GM18526 (cell line): ENCODE results near the gene MYOZ1.

Experiments
- POLR2A ChIP-seq: IDR thresholded peaks from 3 replicates; pipeline ENCODE4 v1.6.1; 2011; ENCODE audit not compliant: insufficient read length; ENCODE audit errors: extremely low read depth

Gene MYOZ1

DNA sequence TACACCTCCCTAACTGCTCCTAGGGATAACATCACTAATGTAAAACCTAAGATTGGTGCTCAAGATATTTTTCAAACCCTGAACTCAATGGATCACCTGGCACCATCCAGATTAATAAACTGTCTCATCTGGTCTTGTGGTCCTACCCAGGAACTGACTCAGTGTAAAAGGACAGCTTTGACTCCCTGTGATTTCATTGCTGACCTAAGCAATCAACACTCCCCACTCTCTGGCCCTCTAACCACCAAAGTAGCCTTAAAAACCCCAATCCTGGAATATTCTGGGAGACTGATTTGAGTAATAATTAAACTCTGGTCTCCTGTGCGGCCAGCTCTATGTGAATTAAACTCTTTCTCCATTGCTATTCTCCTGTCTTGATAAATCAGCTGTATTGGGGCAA is 43.9 kb downstream of the MYOZ1 start:
- TF ChIP-seq POLR2A, result no peak

DNA sequence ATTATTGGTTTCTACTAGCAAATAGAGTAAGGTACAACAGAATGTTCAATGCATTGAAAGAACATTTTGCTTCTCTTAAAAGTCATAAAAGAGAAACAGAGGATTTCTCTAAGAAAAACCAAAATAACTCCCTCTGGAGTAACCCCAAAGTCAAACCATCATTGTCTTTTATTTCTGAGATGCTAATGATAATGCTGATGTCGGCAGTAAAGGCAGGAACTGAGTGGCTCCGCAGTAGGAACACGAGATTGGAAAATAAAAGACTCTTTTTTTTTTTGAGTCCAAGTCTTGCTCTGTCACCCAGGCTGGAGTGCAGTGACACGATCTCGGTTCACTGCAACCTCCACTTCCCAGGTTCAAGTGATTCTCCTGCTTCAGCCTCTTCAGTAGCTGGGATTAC is 47.5 kb downstream of the MYOZ1 start:
- no peak for TF ChIP-seq POLR2A

DNA sequence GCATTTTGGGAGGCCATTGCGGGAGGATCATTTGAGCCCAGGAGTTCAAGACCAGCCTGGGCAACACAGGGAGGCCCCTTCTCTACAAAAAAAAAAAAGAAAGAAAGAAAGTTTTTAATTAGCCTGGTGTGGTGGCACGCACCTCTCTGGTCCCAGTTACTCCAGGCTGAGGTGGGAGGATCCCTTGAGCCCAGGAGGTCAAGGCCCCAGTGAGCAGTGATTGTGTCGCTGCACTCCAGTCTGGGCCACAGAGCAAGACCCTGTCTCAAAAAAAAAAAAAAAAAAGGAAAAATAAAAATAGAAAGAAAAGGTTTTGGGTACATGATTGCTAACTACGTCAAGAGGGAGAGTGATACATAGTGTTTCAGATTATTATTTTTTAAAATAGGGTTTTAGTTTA is 48.2 kb downstream of the MYOZ1 start:
- TF ChIP-seq POLR2A, result no peak

DNA sequence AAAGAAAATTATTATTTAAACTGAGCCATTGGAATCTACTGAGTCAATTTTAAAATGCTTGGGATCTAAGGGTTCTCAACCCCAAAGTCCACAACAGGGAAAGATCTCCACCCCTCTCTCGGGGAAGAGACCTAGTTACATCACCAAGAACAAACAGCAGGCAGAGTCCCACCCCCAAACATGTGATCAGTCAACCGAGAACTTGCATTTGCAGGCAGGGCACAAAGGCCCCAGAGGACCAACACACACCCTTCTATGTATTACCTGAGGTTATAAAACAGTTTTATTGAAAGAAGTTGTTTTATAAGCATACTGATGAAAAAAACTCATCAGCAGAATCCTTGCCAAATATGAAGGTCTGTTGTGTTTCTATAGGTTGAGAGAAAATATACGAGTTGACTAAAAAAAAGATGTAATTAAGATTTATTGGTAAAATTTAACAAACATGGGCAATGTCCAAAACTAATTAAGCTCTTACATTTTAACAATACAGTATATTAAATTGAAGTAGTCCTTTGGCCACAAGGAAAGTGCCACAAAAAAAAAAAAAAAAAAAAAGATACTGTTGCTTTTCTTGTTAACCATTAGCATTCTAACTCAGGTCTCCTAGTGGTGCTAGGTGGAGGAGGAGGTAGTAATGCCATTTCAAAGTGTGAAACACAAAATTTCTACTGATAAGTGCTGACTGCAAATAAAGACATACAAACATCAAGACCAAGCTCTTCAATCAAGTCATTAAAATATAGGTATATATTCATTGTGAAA is 49.2 kb downstream of the MYOZ1 start:
- no peak for TF ChIP-seq POLR2A

DNA sequence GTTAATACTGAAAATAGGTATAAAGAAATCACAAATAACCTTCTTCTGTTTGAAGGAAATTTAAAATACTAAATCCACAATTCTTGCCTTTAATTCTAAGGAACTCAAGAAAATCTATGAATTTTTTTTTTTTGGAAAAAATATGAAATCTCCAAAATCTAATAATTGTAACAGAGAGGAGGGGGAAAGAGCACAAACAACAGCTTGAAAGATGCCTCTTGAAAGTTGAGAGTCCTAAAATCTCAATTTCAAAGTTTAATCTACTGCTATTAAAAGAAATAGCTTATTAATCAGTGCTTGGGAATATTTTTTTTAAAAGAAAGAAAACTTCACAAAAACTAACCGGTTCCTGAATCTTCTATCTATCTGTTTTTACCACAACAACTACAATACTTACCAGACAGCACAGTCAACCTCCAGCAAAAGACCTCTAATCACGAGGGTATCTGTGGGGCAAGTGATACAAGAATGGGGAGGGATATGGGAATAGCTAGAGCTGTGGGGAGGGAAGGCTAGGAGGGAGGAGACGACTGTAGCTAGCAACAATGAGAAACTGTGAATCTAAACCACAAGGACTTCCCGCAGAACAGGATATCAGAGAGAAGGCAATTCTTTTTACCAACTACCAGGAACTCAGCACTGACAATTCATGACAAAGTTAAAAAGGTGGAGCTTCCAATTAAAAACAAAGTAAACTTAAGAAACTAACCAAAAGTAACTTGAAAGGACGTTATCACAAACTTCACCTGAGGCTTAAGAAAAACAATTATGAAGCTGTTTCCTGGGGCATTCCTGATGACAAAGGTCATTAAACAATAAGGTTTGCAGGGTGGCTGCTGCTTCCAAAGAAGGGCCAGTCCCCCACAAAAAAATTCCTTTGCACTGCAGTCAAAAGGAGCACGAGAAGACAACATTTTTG is 50.1 kb downstream of the MYOZ1 start, which contains the start of gene USP54:
TSS of gene USP54 (minus strand) at position 462 of the 919 bp plus-strand sequence. CDS start 15,684 bp downstream, outside the sequence.
- no peak for TF ChIP-seq POLR2A

DNA sequence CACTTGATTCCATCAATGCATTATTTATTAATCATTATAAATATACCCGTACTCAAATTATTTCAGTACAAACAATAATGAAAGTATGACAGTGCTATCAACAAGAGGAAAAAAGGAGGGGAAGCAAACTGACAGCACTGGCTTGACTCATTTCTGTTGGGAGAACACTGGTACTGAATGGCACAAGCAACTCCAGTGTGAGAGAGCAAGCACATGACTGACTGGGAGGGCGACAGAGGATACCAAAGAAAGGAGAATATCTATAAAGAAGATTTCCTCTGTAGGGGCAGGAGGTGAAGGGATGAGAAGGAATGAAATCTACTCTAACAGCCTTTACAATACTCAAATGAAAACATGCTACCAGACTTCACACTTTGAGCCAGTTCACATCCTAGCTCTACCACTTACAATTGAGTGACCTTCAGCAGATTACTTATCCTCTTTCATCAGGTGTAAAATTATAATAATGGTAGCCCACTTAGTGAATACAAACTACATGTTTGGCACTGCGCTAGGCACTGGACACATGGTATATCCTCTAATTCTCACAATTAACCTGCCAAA is 51.6 kb downstream of the MYOZ1 start:
- TF ChIP-seq POLR2A, result no peak

DNA sequence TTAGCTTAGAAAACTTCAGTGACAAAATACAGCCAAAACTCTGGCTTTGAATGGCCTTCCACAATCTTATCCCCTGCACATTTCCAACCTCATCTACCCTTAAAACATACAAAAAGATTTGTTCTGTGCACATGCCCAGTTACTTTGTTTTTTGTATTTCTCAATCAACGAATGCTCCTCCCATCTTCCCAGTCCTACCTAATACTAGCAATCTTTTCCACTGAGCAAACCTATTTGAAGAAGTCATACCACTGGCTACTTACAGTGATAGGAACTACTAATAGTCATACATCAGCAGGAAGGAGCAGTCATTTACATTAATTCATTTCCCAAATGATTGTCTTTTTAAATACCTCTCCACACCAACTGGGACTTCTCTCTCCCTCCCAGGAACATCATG is 52.6 kb downstream of the MYOZ1 start:
- no peak for TF ChIP-seq POLR2A

DNA sequence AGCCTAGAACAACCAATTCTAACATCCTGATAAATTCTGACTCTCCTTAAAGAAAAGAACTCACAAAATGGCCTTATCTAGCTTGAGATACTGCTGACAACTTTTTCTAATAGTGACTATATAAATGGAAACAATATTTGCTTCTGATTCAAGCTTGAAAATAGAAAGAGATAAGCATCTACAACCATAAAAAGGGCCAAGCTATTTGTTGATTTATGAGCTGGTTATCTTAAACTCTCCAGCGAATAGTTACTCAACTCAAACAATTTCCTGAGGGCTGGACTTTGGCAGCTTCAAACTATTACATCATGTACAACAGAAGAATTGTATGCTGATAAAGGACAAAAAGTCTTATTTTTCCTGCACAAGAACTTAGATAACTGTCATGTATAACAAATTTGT is 54.7 kb downstream of the MYOZ1 start:
- TF ChIP-seq POLR2A, result no peak

DNA sequence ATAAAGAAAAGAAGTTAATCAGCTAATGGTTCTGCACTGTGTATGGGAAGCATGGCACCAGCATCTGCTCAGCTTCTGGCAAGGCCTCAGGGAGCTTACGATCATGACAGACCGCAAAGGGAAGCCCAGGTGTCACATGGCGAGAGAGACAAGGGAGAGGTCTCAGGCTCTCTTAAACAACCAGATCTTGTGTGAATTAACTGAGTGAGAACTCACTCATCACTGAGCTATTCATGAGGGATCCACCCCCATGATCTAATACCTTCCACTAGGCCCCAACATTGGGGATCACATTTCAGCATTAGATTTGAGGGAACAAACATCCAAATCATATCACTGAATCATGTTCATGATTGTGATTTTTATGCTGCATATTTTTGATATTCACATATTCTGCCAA is 55.9 kb downstream of the MYOZ1 start:
- no peak for TF ChIP-seq POLR2A

DNA sequence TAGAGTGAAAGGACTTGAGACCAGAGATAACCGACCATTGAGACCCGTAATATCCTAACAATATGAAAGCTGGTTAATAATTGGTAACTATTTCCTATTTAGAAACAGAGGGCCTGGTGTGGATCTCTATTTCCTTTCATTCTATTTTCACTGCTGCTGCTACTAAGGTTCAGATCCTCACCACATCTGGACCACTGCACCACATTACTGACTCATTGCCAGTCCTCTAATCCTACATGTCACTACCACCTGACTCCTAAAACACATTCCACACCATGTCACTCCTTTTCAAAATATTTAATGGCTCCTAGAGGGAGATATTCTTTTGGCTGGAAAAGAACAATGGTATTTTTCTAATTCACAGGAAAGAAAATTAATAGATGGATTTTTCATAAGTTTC is 56.5 kb downstream of the MYOZ1 start:
- no peak for TF ChIP-seq POLR2A

DNA sequence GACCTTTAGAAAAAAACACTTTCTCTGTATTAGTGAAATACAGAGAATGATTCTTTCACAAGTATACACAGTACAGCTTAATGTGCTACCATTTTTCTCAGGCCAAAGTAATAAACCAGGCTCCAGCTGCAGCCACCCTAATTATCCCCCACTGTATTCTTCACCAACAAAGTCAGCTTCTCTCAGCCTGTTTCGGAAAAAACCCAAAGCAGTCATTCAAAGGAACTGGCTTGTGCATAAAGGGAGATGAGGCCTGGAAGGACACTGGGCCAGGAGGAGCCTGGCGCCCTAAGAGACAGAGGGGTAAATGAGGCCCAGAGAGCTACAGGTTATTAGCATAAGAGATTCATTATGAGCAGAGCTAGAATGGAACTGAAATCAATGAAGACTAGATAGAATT is 59.4 kb downstream of the MYOZ1 start:
- TF ChIP-seq POLR2A, result no peak
